OCI-LY3 (cell line): ENCODE measurements around the gene NUP210.
A peak's percentile ranks its signal among the peaks of the same experiment; 100 is the strongest.

Source experiments
- H2AFZ ChIP-seq: fragments of 200-600, 300-600 bp; shearing (Covaris generic); 2 replicates; pipeline ENCODE4 v1.6.0; 2014; ENCODE audit warnings: antibody characterized with exemption, low read depth, low read length
- H3K27ac ChIP-seq: fragments of 200-600, 300-600 bp; sonication (generic); 2 replicates; pipeline ENCODE4 v1.5.1; 2014; ENCODE audit warnings: mild to moderate bottlenecking, low read length, moderate library complexity, mixed read lengths
- H3K27me3 ChIP-seq: fragments of 200-600, 300-600 bp; sonication (generic); 2 replicates; pipeline ENCODE4 v1.6.1; 2014; ENCODE audit warnings: low read depth, low read length, mixed read lengths
- H3K36me3 ChIP-seq: fragments of 200-600, 300-600 bp; sonication (generic); replicated peaks from 2 replicates; pipeline ENCODE3; 2014; ENCODE audit warnings: low read depth, low read length, mixed read lengths
- H3K4me1 ChIP-seq: fragments of 300-600, 200-600 bp; sonication (generic); 2 replicates; pipeline ENCODE4 v1.6.1; 2014; ENCODE audit warnings: low read length, mixed read lengths
- H3K4me2 ChIP-seq: fragments of 200-600, 300-600 bp; sonication (generic); 2 replicates; pipeline ENCODE4 v1.6.1; 2014; ENCODE audit warnings: low read length, mixed read lengths
- H3K4me3 ChIP-seq: fragments of 300-600, 200-600 bp; sonication (generic); 2 replicates; pipeline ENCODE4 v1.5.1; 2014; ENCODE audit warnings: antibody characterized with exemption, mild to moderate bottlenecking, low read length, moderate library complexity
- H3K79me2 ChIP-seq: fragments of 300-600, 200-600 bp; shearing (Covaris generic); 2 replicates; pipeline ENCODE4 v1.6.1; 2014; ENCODE audit warnings: mild to moderate bottlenecking, low read length, mixed read lengths
- H3K9ac ChIP-seq: fragments of 300-600, 200-600 bp; shearing (Covaris generic); 2 replicates; pipeline ENCODE4 v1.6.0; 2014; ENCODE audit warnings: mild to moderate bottlenecking, low read length, moderate library complexity
- H3K9me3 ChIP-seq: fragments of 200-600, 300-600 bp; shearing (Covaris generic); 2 replicates; pipeline ENCODE4 v1.6.1; 2014; ENCODE audit warnings: low read length, mixed read lengths; ENCODE audit not compliant: insufficient read depth
- H4K20me1 ChIP-seq: fragments of 200-600, 300-600 bp; sonication (generic); 2 replicates; pipeline ENCODE4 v1.6.1; 2016; ENCODE audit warnings: low read length, mixed read lengths; ENCODE audit not compliant: insufficient read depth
- CTCF ChIP-seq: fragments of 200-600, 300-600 bp; sonication (generic); IDR thresholded peaks from 2 replicates; pipeline ENCODE4 v1.5.1; 2014; ENCODE audit warnings: antibody characterized with exemption, low read length, low read depth
- EZH2phosphoT487 ChIP-seq: fragments of 200-600 bp; shearing (Covaris generic); IDR thresholded peaks from 2 replicates; pipeline ENCODE4 v1.6.1; 2018; ENCODE audit warnings: antibody characterized with exemption, mixed run types, low read depth

NUP210 gene

GRCh38 chr3:13357074-13357473, 63.0 kb downstream of the NUP210 start:
- TF ChIP-seq CTCF (no peak), EZH2phosphoT487 (no peak)
- no peak overlapping the region for H2AFZ ChIP-seq
- H3K4me3 ChIP-seq, result no peak overlapping the region
- H3K79me2 ChIP-seq, result peaks cover 5% of the 10 kb centered on the region; the same call in 1 of the 2 replicates
- H3K4me2 ChIP-seq, result no peak overlapping the region
- peaks cover 95% of the 10 kb centered on the region for H3K36me3 ChIP-seq
- no peaks in the 10 kb centered on the region for H3K9me3 ChIP-seq
- H3K4me1 ChIP-seq, result peaks cover 12% of the 10 kb centered on the region
- no peak overlapping the region for H3K27ac ChIP-seq
- no peaks in the 10 kb centered on the region for H3K27me3 ChIP-seq
- H4K20me1 ChIP-seq, result peaks cover 12% of the 10 kb centered on the region; the same call in 1 of the 2 replicates
- no peak overlapping the region for H3K9ac ChIP-seq

GRCh38 chr3:13353936-13354542, 66.1 kb downstream of the NUP210 start:
- Histone ChIP-seq H3K4me2 (no peak overlapping the region), H3K9ac (no peak overlapping the region), H4K20me1 (peaks cover 12% of the 10 kb centered on the region; the same call in 1 of the 2 replicates), H3K27ac (no peak overlapping the region), H3K9me3 (no peaks in the 10 kb centered on the region), H3K27me3 (no peaks in the 10 kb centered on the region), H3K4me3 (no peak overlapping the region), H3K4me1 (peaks cover 12% of the 10 kb centered on the region), H3K79me2 (peaks cover 5% of the 10 kb centered on the region; the same call in 1 of the 2 replicates), H3K36me3 (peaks cover 93% of the 10 kb centered on the region), H2AFZ (no peak overlapping the region)
- TF ChIP-seq CTCF (no peak; the same call in 1 of the 2 replicates), EZH2phosphoT487 (no peak)

- H4K20me1 ChIP-seq, result peaks cover 11% of the 10 kb centered on the region; the same call in 1 of the 2 replicates
- no peak overlapping the region for H3K4me3 ChIP-seq
- H3K36me3 ChIP-seq, result peaks cover 94% of the 10 kb centered on the region
- H3K9me3 ChIP-seq, result no peaks in the 10 kb centered on the region
- no peak overlapping the region for H3K9ac ChIP-seq
- TF ChIP-seq EZH2phosphoT487, result no peak
- no peak for TF ChIP-seq CTCF
- H3K4me2 ChIP-seq, result no peak overlapping the region
- no peak overlapping the region for H2AFZ ChIP-seq
- H3K27ac ChIP-seq, result no peak overlapping the region
- H3K27me3 ChIP-seq, result no peaks in the 10 kb centered on the region
- peaks cover 12% of the 10 kb centered on the region for H3K4me1 ChIP-seq
- peaks cover 5% of the 10 kb centered on the region; the same call in 1 of the 2 replicates for H3K79me2 ChIP-seq
Observed at GRCh38 chr3:13353506-13353905, 66.6 kb downstream of the NUP210 start.

GRCh38 chr3:13352621-13353131, 67.4 kb downstream of the NUP210 start:
- H3K9ac ChIP-seq, result no peak overlapping the region
- H4K20me1 ChIP-seq, result peaks cover 9% of the 10 kb centered on the region; the same call in 1 of the 2 replicates
- peak overlapping the region; percentile 14; the same call in 1 of the 2 replicates for H3K27ac ChIP-seq
- no peak overlapping the region for H2AFZ ChIP-seq
- no peak overlapping the region for H3K4me2 ChIP-seq
- H3K9me3 ChIP-seq, result no peaks in the 10 kb centered on the region
- H3K79me2 ChIP-seq, result peaks cover 5% of the 10 kb centered on the region; the same call in 1 of the 2 replicates
- TF ChIP-seq CTCF (no peak), EZH2phosphoT487 (no peak)
- peaks cover 94% of the 10 kb centered on the region for H3K36me3 ChIP-seq
- no peak overlapping the region for H3K4me3 ChIP-seq
- no peaks in the 10 kb centered on the region for H3K27me3 ChIP-seq
- H3K4me1 ChIP-seq, result peaks cover 12% of the 10 kb centered on the region
